ENCODE measurements around the gene OPTC. TPM values are rescaled to one million over a fixed set of nuclear protein-coding genes. Genes with fewer than 3 reads are reported as not detected.

Gene OPTC
- total and polyA plus RNA-seq, 9 of the 15 experiments (the other 6 are each of a cell fraction or from before 2014, with no cell fraction given) = not detected

DNA sequence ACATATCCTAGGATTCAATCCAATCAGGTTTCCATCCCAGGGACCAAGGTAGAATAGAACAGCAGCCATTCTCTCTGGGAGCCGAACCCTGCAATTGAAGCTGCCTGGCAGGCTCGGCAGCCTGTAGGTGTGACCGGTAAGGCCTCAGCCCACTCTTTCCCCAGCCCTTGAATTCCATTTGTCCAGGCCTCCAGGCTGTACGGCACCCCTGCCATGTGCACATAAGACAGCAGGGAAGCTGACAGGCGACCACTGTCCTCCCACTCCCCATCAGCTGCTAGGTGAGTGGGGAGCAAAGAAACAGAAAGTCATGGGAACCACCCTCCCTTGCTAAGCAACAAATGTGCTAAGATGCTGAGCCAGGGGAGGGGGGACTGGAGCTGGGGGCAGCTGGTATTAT is 23.0 kb downstream of the OPTC start:
- H3K4me3 ChIP-seq = no peak overlapping the region
- 0% methylated on average over 5 of the region's 5 CpGs for WGBS (ENCODE audit: insufficient coverage, low coverage, missing lambda C conversion rate)
- no peak for FAIRE-seq
- H3K9me1 ChIP-seq (ENCODE audit: control insufficient read depth, insufficient read depth, low read length) = no peaks in the 10 kb centered on the region
- H4K20me1 ChIP-seq (replicated peaks; ENCODE audit: control insufficient read depth, insufficient read depth, low read length) = peaks cover 13% of the 10 kb centered on the region
- ChIA-PET CTCF (ENCODE audit: low intra/inter-chr PET ratio) (no interaction called here), POLR2A (interaction anchor here (0.6 kb wide), 1 partner anchor 136 kb away, joined by 3 read pairs; no protein-coding TSS in a partner anchor)
- H3K4me2 ChIP-seq (ENCODE audit: insufficient read depth, low read length) = no peak overlapping the region
- intact Hi-C loops (cut with micrococcal nuclease) = no loop called here
- H3K79me2 ChIP-seq (ENCODE audit: control insufficient read depth, insufficient read depth, low read length) = no peaks in the 10 kb centered on the region
- no peak for ATAC-seq
- H2AFZ ChIP-seq (ENCODE audit: low read depth, low read length) = no peak overlapping the region
- in situ Hi-C loops (cut with MboI) = no loop called here
- no peaks in the 10 kb centered on the region for H3K36me3 ChIP-seq (ENCODE audit: control insufficient read depth, insufficient read depth, low read length)
- BruUV-seq (replicated peaks) = no TSS peak
- H3K4me1 ChIP-seq (replicated peaks in 1 of 2; ENCODE audit: control insufficient read depth in 2 of 2, insufficient read depth in 2 of 2, low read length in 2 of 2) = no peaks in the 10 kb centered on the region; a peak in 1 of 5 replicates
- peaks cover 61 to 97% of the 10 kb centered on the region in 2 experiments for H3K27me3 ChIP-seq (ENCODE audit: control insufficient read depth in 2 of 2, insufficient read depth in 2 of 2, low read length in 2 of 2)
- no peak overlapping the region for H3K9ac ChIP-seq (ENCODE audit: insufficient read depth in 1 of 2, low read depth in 2 of 2, low read length in 2 of 2)
- DNase-seq (ENCODE audit: extremely low read depth in 1 of 4, low spot score in 3 of 4) = no peak
- no peaks in the 10 kb centered on the region; the same call in 1 of the 2 replicates for H3K9me3 ChIP-seq (replicated peaks; ENCODE audit: control insufficient read depth, insufficient read depth, low read depth, low read length)
- no peak overlapping the region for H3K27ac ChIP-seq (ENCODE audit: extremely low read depth, low read depth, low read length)
- TF ChIP-seq CBX2 (IDR thresholded peaks at IDR 0.05; ENCODE audit: insufficient read depth, low read length, poor library complexity, severe bottlenecking) (no peak), BHLHE40 (IDR thresholded peaks at IDR 0.05; ENCODE audit: low read length) (no peak), CEBPB (tag; IDR thresholded peaks at IDR 0.05) (no peak), SMC3 (conservative IDR thresholded peaks at IDR 0.05; ENCODE audit: insufficient read depth, low read depth, low read length) (no peak), ZNF239 (CRISPR knock-in tag; IDR thresholded peaks at IDR 0.05) (no peak), ARID1B (IDR thresholded peaks at IDR 0.05) (no peak), XRCC5 (IDR thresholded peaks at IDR 0.05; ENCODE audit: low read depth, low read length) (no peak), ZNF586 (CRISPR knock-in tag; conservative IDR thresholded peaks at IDR 0.05) (no peak)
- TF ChIP-seq, protein P1, sequence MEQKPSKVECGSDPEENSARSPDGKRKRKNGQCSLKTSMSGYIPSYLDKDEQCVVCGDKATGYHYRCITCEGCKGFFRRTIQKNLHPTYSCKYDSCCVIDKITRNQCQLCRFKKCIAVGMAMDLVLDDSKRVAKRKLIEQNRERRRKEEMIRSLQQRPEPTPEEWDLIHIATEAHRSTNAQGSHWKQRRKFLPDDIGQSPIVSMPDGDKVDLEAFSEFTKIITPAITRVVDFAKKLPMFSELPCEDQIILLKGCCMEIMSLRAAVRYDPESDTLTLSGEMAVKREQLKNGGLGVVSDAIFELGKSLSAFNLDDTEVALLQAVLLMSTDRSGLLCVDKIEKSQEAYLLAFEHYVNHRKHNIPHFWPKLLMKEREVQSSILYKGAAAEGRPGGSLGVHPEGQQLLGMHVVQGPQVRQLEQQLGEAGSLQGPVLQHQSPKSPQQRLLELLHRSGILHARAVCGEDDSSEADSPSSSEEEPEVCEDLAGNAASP (IDR thresholded peaks at IDR 0.05) = no peak
- TF ChIP-seq, protein P2, sequence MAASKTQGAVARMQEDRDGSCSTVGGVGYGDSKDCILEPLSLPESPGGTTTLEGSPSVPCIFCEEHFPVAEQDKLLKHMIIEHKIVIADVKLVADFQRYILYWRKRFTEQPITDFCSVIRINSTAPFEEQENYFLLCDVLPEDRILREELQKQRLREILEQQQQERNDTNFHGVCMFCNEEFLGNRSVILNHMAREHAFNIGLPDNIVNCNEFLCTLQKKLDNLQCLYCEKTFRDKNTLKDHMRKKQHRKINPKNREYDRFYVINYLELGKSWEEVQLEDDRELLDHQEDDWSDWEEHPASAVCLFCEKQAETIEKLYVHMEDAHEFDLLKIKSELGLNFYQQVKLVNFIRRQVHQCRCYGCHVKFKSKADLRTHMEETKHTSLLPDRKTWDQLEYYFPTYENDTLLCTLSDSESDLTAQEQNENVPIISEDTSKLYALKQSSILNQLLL (CRISPR knock-in tag; IDR thresholded peaks at IDR 0.05; ENCODE audit: borderline replicate concordance) = no peak
- TF ChIP-seq, protein P3, sequence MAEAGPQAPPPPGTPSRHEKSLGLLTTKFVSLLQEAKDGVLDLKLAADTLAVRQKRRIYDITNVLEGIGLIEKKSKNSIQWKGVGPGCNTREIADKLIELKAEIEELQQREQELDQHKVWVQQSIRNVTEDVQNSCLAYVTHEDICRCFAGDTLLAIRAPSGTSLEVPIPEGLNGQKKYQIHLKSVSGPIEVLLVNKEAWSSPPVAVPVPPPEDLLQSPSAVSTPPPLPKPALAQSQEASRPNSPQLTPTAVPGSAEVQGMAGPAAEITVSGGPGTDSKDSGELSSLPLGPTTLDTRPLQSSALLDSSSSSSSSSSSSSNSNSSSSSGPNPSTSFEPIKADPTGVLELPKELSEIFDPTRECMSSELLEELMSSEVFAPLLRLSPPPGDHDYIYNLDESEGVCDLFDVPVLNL (CRISPR knock-in tag; IDR thresholded peaks at IDR 0.05; ENCODE audit: low read depth) = no peak
- TF ChIP-seq, protein P4, sequence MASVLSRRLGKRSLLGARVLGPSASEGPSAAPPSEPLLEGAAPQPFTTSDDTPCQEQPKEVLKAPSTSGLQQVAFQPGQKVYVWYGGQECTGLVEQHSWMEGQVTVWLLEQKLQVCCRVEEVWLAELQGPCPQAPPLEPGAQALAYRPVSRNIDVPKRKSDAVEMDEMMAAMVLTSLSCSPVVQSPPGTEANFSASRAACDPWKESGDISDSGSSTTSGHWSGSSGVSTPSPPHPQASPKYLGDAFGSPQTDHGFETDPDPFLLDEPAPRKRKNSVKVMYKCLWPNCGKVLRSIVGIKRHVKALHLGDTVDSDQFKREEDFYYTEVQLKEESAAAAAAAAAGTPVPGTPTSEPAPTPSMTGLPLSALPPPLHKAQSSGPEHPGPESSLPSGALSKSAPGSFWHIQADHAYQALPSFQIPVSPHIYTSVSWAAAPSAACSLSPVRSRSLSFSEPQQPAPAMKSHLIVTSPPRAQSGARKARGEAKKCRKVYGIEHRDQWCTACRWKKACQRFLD (CRISPR knock-in tag; IDR thresholded peaks at IDR 0.05) = no peak
- TF ChIP-seq, protein P5, sequence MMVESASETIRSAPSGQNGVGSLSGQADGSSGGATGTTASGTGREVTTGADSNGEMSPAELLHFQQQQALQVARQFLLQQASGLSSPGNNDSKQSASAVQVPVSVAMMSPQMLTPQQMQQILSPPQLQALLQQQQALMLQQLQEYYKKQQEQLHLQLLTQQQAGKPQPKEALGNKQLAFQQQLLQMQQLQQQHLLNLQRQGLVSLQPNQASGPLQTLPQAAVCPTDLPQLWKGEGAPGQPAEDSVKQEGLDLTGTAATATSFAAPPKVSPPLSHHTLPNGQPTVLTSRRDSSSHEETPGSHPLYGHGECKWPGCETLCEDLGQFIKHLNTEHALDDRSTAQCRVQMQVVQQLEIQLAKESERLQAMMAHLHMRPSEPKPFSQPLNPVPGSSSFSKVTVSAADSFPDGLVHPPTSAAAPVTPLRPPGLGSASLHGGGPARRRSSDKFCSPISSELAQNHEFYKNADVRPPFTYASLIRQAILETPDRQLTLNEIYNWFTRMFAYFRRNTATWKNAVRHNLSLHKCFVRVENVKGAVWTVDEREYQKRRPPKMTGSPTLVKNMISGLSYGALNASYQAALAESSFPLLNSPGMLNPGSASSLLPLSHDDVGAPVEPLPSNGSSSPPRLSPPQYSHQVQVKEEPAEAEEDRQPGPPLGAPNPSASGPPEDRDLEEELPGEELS (CRISPR knock-in tag; IDR thresholded peaks at IDR 0.05; ENCODE audit: borderline replicate concordance) = no peak
- TF ChIP-seq, protein P6, sequence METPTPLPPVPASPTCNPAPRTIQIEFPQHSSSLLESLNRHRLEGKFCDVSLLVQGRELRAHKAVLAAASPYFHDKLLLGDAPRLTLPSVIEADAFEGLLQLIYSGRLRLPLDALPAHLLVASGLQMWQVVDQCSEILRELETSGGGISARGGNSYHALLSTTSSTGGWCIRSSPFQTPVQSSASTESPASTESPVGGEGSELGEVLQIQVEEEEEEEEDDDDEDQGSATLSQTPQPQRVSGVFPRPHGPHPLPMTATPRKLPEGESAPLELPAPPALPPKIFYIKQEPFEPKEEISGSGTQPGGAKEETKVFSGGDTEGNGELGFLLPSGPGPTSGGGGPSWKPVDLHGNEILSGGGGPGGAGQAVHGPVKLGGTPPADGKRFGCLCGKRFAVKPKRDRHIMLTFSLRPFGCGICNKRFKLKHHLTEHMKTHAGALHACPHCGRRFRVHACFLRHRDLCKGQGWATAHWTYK (CRISPR knock-in tag; IDR thresholded peaks at IDR 0.05) = no peak

Measured in K562 (cell line).